DMS153 (cell line): ENCODE measurements around the gene TUBA3C.
"Not testable (repeated sequence)": the region's sequence is repeated elsewhere in the genome, so short reads cannot be mapped to it uniquely, and the experiment has no call there.

Experiments
- DNase-seq: peaks from one replicate; lab custom pipeline; 2025; lab: John Stamatoyannopoulos, UW

The TUBA3C gene

GRCh38 chr13:19181621-19182485 is at the start of gene TUBA3C:
TSS of gene TUBA3C (minus strand) at chr13:19181824. CDS start at chr13:19181747, 77 bp downstream.
- peak; percentile 19 for DNase-seq

- DNase-seq = not testable (repeated sequence)
Observed at GRCh38 chr13:19207413-19207812, 25.8 kb upstream of the TUBA3C start.

GRCh38 chr13:19192622-19193021 is 11.0 kb upstream of the TUBA3C start:
- not testable (repeated sequence) for DNase-seq

GRCh38 chr13:19189911-19190310 is 8.3 kb upstream of the TUBA3C start:
- not testable (repeated sequence) for DNase-seq

GRCh38 chr13:19189368-19189767 is 7.7 kb upstream of the TUBA3C start:
- peak; percentile 5 for DNase-seq

- no peak for DNase-seq
Observed at GRCh38 chr13:19185865-19186645, 4.4 kb upstream of the TUBA3C start.

GRCh38 chr13:19185086-19185864 is 3.7 kb upstream of the TUBA3C start:
- no peak for DNase-seq

- DNase-seq = no peak
Observed at GRCh38 chr13:19184176-19184575, 2.6 kb upstream of the TUBA3C start.

GRCh38 chr13:19183676-19184075 is 2.1 kb upstream of the TUBA3C start:
- no peak for DNase-seq

GRCh38 chr13:19182536-19182935 is 912 bp upstream of the TUBA3C start:
- DNase-seq = no peak

GRCh38 chr13:19181021-19181620 is 503 bp downstream of the TUBA3C start:
- DNase-seq = no peak

GRCh38 chr13:19179916-19180315 is 1.7 kb downstream of the TUBA3C start:
- no peak for DNase-seq

- no peak for DNase-seq
Observed at GRCh38 chr13:19178901-19179593, 2.6 kb downstream of the TUBA3C start.

GRCh38 chr13:19176981-19177776 is 4.4 kb downstream of the TUBA3C start:
- not testable (repeated sequence) for DNase-seq

GRCh38 chr13:19173752-19174151 is 7.9 kb downstream of the TUBA3C start:
- DNase-seq = no peak

GRCh38 chr13:19172647-19173030 is 9.0 kb downstream of the TUBA3C start:
- DNase-seq = no peak

GRCh38 chr13:19172007-19172646 is 9.5 kb downstream of the TUBA3C start:
- no peak for DNase-seq

- DNase-seq = no peak
Observed at GRCh38 chr13:19171563-19171962, 10.1 kb downstream of the TUBA3C start.

- DNase-seq = no peak
Observed at GRCh38 chr13:19169991-19170390, 11.6 kb downstream of the TUBA3C start.

- DNase-seq = no peak
Observed at GRCh38 chr13:19169496-19169895, 12.1 kb downstream of the TUBA3C start.
